ENCODE measurements around the gene CAMK1D.

CAMK1D gene

GRCh38 chr10:12660812-12661211 lies 311.5 kb downstream of the CAMK1D start:
- TF ChIP-seq CTCF (IDR thresholded peaks at IDR 0.05; ENCODE audit: low read depth, low read length): no peak
- H3K4me3 ChIP-seq (replicated peaks in 1 of 2; ENCODE audit: low read depth in 2 of 2, low read length in 2 of 2): no peak overlapping the region
- no peak for DNase-seq (ENCODE audit: low read depth in 2 of 2)

GRCh38 chr10:12661671-12662070 lies 312.3 kb downstream of the CAMK1D start:
- no peak for TF ChIP-seq CTCF (IDR thresholded peaks at IDR 0.05; ENCODE audit: low read depth, low read length)
- no peak for DNase-seq (ENCODE audit: low read depth in 2 of 2)
- no peak overlapping the region for H3K4me3 ChIP-seq (replicated peaks in 1 of 2; ENCODE audit: low read depth in 2 of 2, low read length in 2 of 2)

- no peak for TF ChIP-seq CTCF (IDR thresholded peaks at IDR 0.05; ENCODE audit: low read depth, low read length)
- no peak for DNase-seq (ENCODE audit: low read depth in 2 of 2)
- no peak overlapping the region for H3K4me3 ChIP-seq (replicated peaks in 1 of 2; ENCODE audit: low read depth in 2 of 2, low read length in 2 of 2)
Observed at GRCh38 chr10:12663863-12664262, 314.5 kb downstream of the CAMK1D start.

- no peak overlapping the region for H3K4me3 ChIP-seq (replicated peaks in 1 of 2; ENCODE audit: low read depth in 2 of 2, low read length in 2 of 2)
- DNase-seq (ENCODE audit: low read depth in 2 of 2): no peak
- TF ChIP-seq CTCF (IDR thresholded peaks at IDR 0.05; ENCODE audit: low read depth, low read length): no peak
Observed at GRCh38 chr10:12665501-12665900, 316.2 kb downstream of the CAMK1D start.

- no peak for TF ChIP-seq CTCF (IDR thresholded peaks at IDR 0.05; ENCODE audit: low read depth, low read length)
- H3K4me3 ChIP-seq (replicated peaks in 1 of 2; ENCODE audit: low read depth in 2 of 2, low read length in 2 of 2): no peak overlapping the region
- DNase-seq (ENCODE audit: low read depth in 2 of 2): no peak
Observed at GRCh38 chr10:12667052-12667451, 317.7 kb downstream of the CAMK1D start.

GRCh38 chr10:12668634-12669033 lies 319.3 kb downstream of the CAMK1D start:
- TF ChIP-seq CTCF (IDR thresholded peaks at IDR 0.05; ENCODE audit: low read depth, low read length): no peak

GRCh38 chr10:12670004-12670403 lies 320.7 kb downstream of the CAMK1D start:
- DNase-seq (ENCODE audit: low read depth in 2 of 2): no peak
- no peak for TF ChIP-seq CTCF (IDR thresholded peaks at IDR 0.05; ENCODE audit: low read depth, low read length)
- no peak overlapping the region for H3K4me3 ChIP-seq (replicated peaks in 1 of 2; ENCODE audit: low read depth in 2 of 2, low read length in 2 of 2)

More at GRCh38 chr10:12668634-12669033, 319.3 kb downstream of the CAMK1D start:
- H3K4me3 ChIP-seq (replicated peaks in 1 of 2; ENCODE audit: low read depth in 2 of 2, low read length in 2 of 2): no peak overlapping the region
- peak in 1 of 2 donors; percentile 1 for DNase-seq (ENCODE audit: low read depth in 2 of 2)
